Osteocyte (in vitro differentiated cells): ENCODE measurements around the gene KCNK7. TPM values are rescaled to one million over a fixed set of nuclear protein-coding genes. Genes with fewer than 3 reads are reported as not detected.

Experiments
- DNase-seq: peaks from one replicate; pipeline ENCODE4 v3.0.0; 2021; ENCODE audit warnings: mixed read lengths; ENCODE audit not compliant: unreplicated experiment; ENCODE audit errors: extremely low spot score
- H3K27ac Mint-ChIP-seq: one replicate; pipeline ENCODE4 v1.8.0; 2021; ENCODE audit warnings: mild to moderate bottlenecking, mixed read lengths; ENCODE audit not compliant: unreplicated experiment
- H3K27me3 Mint-ChIP-seq: one replicate; pipeline ENCODE4 v1.8.0; 2021; ENCODE audit warnings: mixed read lengths; ENCODE audit not compliant: unreplicated experiment
- H3K36me3 Mint-ChIP-seq: one replicate; pipeline ENCODE4 v1.8.0; 2021; ENCODE audit warnings: mixed read lengths; ENCODE audit not compliant: unreplicated experiment
- H3K4me1 Mint-ChIP-seq: one replicate; pipeline ENCODE4 v1.8.0; 2021; ENCODE audit warnings: mixed read lengths; ENCODE audit not compliant: unreplicated experiment
- H3K4me3 Mint-ChIP-seq: one replicate; pipeline ENCODE4 v1.8.0; 2021; ENCODE audit warnings: mild to moderate bottlenecking, moderate library complexity, mixed read lengths; ENCODE audit not compliant: unreplicated experiment
- H3K9me3 Mint-ChIP-seq: one replicate; pipeline ENCODE4 v1.8.0; 2021; ENCODE audit warnings: mixed read lengths; ENCODE audit not compliant: unreplicated experiment
- total RNA-seq: library from RNA; stranded (reverse); gene quantifications from 2 replicates; pipeline ENCODE4 v1.2.1, GENCODE V29; 2021
- TF ChIP-seq, protein P1 (sequence below): fragments of 200-600 bp; sonication (generic); IDR thresholded peaks from 2 replicates; pipeline ENCODE4 v1.5.0; 2021; ENCODE audit warnings: antibody characterized with exemption, mild to moderate bottlenecking, moderate library complexity

Gene KCNK7
- total RNA-seq, 1 donor from 2014 or later: not detected

DNA sequence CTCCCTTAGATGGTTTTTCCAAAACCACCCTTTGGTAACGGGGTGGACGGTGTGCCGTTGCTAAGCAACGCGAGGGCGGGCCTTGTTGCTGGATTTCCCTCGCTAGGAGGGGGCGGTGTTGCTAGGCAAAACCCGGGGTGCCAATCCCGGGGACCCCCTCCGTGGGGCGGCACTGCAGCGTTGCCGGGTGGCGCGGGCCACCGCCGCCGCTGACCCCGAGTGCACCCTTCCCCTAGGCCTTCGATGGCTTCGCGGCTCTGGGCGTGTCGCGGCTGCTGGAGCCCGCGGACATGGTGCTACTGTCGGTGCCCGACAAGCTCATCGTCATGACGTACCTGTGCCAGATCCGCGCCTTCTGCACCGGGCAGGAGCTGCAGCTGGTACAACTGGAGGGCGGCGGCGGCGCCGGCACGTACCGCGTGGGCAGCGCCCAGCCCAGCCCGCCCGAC is 10.9 kb downstream of the KCNK7 start:
- Mint-ChIP-seq H3K27ac (no peak overlapping the region), H3K4me1 (peaks cover 30% of the 10 kb centered on the region), H3K27me3 (no peaks in the 10 kb centered on the region), H3K36me3 (peaks cover 17% of the 10 kb centered on the region), H3K9me3 (no peaks in the 10 kb centered on the region), H3K4me3 (no peak overlapping the region)
- no peak for DNase-seq
- TF ChIP-seq, protein P1, sequence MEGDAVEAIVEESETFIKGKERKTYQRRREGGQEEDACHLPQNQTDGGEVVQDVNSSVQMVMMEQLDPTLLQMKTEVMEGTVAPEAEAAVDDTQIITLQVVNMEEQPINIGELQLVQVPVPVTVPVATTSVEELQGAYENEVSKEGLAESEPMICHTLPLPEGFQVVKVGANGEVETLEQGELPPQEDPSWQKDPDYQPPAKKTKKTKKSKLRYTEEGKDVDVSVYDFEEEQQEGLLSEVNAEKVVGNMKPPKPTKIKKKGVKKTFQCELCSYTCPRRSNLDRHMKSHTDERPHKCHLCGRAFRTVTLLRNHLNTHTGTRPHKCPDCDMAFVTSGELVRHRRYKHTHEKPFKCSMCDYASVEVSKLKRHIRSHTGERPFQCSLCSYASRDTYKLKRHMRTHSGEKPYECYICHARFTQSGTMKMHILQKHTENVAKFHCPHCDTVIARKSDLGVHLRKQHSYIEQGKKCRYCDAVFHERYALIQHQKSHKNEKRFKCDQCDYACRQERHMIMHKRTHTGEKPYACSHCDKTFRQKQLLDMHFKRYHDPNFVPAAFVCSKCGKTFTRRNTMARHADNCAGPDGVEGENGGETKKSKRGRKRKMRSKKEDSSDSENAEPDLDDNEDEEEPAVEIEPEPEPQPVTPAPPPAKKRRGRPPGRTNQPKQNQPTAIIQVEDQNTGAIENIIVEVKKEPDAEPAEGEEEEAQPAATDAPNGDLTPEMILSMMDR: no peak

DNA sequence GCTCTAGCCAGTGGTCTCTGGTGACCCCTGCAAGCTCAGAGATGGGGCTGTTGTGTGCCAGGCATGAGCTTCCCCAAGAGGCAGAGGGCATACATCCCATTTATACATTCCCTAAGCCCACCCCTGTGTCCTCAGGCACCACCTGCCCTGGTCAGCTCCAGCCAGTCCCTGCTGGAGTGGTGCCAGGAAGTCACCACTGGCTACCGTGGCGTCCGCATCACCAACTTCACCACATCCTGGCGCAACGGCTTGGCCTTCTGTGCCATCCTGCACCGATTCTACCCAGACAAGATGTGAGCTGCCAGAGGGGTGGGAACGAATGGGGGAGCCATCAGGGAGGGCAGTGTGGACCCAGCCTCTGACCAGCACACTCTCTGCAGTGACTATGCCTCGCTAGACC is 11.5 kb downstream of the KCNK7 start:
- DNase-seq: no peak
- TF ChIP-seq, protein P1: no peak
- Mint-ChIP-seq H3K4me3 (no peak overlapping the region), H3K27me3 (no peaks in the 10 kb centered on the region), H3K27ac (no peak overlapping the region), H3K9me3 (no peaks in the 10 kb centered on the region), H3K4me1 (peaks cover 29% of the 10 kb centered on the region), H3K36me3 (peaks cover 17% of the 10 kb centered on the region)

DNA sequence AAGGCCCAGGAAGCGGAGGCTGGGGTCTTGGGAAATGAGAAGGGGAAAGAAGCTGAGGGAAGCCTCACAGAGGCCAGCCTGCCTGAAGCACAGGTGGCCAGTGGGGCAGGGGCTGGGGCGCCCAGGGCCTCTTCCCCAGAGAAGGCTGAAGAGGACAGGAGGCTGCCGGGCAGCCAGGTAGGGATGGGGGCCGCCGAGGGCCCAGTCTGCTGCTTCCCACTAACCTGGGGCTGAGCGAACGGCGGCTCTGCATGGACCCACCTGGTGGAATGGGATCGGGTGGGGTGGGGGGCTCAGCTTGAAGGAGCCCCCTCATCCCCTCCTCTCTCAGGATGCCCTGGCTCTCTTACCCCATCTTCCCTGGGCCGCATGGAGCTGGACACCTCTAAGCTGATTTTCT is 12.0 kb downstream of the KCNK7 start:
- Mint-ChIP-seq H3K36me3 (peaks cover 17% of the 10 kb centered on the region), H3K9me3 (no peaks in the 10 kb centered on the region), H3K4me3 (no peak overlapping the region), H3K27ac (no peak overlapping the region), H3K27me3 (no peaks in the 10 kb centered on the region), H3K4me1 (peaks cover 27% of the 10 kb centered on the region)
- no peak for DNase-seq
- TF ChIP-seq, protein P1: no peak

DNA sequence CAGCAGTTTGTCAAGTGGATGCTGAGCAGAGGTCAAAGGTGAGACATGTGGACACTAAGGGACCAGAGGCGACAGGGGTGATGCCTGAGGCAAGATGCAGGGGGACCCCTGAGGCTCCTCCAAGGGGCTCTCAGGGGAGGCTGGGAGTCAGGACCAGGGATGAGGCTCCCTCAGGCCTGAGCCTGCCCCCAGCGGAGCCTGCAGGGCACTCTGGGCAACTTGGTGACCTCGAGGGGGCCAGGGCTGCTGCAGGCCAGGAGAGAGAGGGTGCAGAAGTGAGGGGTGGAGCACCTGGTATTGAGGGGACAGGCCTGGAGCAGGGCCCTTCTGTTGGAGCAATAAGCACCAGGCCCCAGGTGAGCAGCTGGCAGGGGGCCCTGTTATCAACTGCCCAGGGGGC is 13.7 kb downstream of the KCNK7 start:
- Mint-ChIP-seq H3K27me3 (no peaks in the 10 kb centered on the region), H3K4me3 (no peak overlapping the region), H3K27ac (no peak overlapping the region), H3K4me1 (peaks cover 26% of the 10 kb centered on the region), H3K9me3 (no peaks in the 10 kb centered on the region), H3K36me3 (peaks cover 14% of the 10 kb centered on the region)
- no peak for DNase-seq
- TF ChIP-seq, protein P1: no peak

DNA sequence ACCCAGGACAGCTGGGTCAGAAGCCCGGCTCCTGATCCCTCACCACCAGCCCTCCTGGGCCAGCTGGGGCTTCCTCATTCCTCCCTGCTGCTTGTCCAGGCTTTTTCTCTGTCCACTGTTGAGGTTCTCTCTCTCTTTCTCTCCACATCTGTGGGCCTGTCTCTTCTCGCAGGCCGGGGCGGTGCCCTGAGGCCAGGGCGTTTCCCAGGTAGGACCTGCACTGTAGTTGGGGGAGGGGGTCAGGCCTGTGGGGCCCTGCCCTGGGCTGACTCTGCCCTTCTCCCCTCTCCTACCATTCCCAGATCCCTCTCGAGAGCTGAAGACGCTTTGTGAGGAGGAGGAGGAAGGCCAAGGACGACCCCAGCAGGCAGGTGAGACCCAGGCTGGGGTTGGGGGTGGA is 14.8 kb downstream of the KCNK7 start:
- Mint-ChIP-seq H3K36me3 (peaks cover 11% of the 10 kb centered on the region), H3K4me1 (peaks cover 25% of the 10 kb centered on the region), H3K4me3 (no peak overlapping the region), H3K27me3 (no peaks in the 10 kb centered on the region), H3K9me3 (no peaks in the 10 kb centered on the region), H3K27ac (no peak overlapping the region)
- TF ChIP-seq, protein P1: no peak
- no peak for DNase-seq
